ENCODE results near the gene DAD1.
A peak's percentile ranks its signal among the peaks of the same experiment; 100 is the strongest.
"Not testable (repeated sequence)": the region's sequence is repeated elsewhere in the genome, so short reads cannot be mapped to it uniquely, and the experiment has no call there.

Gene DAD1

DNA sequence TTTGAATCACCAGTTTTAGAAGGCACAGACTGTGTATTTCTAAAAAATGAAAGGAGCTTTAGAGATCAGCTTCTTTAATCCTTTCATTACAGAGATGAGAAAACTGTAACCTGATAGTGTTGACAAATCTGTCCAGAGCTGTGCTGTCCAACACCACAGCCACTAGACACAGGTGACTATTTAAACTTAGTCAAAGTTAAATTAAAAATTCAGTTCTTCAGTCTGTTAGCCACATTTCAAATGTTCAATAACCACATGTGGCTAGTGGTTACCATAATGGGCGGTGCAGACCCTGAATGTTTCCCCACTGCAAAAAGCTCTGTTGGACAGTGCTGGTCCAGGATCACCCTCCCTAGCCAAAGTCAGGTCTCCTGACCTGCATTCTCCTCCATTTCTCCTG lies 21.6 kb downstream of the DAD1 start:
- DNase-seq (ENCODE audit: low spot score): no peak

DNA sequence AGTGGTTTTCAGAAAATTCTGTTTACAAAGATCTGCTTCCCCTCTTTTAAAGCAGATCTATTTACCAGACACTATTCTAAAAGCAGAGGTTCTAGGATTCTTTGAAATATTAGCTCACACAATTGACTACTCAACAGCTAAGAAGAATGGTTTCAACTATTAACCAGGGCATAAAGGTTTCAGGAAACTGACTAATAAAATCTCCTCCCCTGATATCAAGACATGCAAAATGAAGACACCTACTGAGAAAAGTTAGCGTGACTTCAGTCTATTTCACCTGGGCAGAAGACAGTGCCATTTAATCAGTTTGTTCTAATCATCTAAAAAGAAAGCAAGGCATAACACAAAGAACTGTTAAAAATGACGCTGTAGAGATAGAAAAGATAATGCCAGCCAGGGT lies 22.2 kb downstream of the DAD1 start:
- no peak for DNase-seq (ENCODE audit: low spot score)

GRCh38 chr14:22566266-22566665 lies 22.8 kb downstream of the DAD1 start:
- not testable (repeated sequence) for DNase-seq (ENCODE audit: low spot score)

DNA sequence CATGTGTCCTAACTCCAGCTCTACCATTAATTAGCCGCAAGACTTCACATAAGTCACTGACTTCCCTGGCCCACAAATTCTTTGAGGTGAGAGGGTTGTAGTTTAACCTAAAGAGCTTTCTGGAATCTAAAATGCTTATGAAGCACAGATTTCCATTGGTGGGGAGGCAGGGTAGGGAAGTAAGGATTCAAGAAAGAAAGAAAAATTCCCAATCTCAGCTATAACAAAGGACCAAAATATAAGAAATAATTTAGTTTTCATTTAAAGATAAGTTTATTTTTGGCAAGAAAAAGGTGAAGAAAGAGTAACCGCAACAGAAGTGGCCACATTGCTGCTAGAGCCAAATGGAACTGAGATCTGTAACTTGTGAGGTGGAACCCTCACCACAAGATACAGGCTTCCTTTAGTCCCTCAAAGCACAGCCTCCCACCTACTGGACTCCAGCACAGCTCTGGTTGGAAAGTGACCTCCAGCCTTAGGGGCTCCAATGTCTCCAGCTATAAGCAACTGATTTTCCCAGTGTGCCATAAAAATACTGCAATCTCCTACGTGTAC lies 23.6 kb downstream of the DAD1 start:
- no peak for DNase-seq (ENCODE audit: low spot score)

DNA sequence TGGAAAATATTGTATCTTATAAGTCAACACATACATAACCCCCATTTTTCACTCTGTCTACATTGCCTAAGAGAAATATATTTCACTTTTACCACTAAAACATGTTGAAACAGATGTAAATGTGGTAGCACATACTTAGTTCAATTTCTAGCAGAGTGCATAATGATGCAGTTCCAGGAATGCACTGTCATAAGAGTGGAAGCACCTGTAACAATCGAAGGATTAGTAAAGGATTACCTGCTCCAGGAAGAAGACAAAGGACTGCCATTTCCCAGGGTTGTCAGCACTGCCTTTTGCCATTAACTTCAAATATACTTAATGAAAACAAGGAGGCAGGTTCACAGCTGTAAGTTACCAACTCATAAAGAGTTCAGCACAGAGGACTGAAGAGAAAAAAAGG lies 24.6 kb downstream of the DAD1 start:
- DNase-seq (ENCODE audit: low spot score): no peak

GRCh38 chr14:22563987-22564386 lies 25.0 kb downstream of the DAD1 start:
- no peak for DNase-seq (ENCODE audit: low spot score)

- DNase-seq (ENCODE audit: low spot score): no peak
Observed at GRCh38 chr14:22561661-22562579, 27.1 kb downstream of the DAD1 start.

DNA sequence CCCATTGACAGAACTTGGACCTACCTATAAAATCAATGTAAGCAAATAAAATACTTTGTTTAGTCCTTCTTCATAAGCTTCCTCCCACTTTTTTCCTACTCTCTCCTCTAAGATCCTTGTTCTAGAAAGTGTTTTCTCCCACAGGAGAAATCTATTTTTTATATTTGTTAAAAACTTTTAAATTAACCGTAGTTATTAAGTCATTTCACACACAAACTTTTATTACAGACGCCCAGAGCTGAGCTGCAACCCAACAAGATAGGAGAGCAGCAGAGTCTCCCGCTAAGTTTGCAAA lies 27.7 kb downstream of the DAD1 start:
- no peak for DNase-seq (ENCODE audit: low spot score)

DNA sequence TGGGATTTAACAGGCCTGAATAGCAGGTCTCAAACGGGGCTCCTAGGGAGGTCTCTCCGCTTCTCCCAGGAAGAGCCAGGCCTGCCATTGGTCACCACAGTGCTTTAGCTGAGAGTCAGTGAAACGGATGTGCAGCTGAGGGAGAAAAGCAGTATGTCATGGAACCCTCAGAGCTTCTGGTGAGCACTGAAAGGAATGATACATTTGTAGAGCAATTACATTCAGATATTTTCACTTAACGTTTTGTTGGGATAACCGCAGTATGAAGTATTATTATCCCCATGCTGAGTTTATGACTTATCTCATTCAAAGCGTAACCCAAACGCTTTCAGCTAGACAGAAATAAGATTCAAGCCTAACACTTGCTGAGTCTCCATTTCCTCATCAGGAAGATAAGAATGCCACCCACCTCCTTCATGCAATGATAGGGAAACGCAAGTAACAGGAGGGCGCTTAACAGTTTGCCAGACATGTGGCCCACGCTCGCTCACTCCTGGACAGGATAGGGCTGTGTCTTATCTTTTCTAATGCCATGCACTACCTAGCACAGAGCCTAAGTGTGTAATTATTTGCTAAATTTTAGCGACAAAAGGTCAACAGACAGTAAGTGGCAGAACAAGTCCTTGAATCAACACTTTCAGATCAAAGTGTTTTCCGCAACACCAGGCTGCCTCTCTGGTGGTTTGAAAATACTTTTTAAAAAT lies 28.2 kb downstream of the DAD1 start:
- DNase-seq (ENCODE audit: low spot score): no peak

GRCh38 chr14:22559041-22559440 lies 30.0 kb downstream of the DAD1 start:
- no peak for DNase-seq (ENCODE audit: low spot score)

- no peak for DNase-seq (ENCODE audit: low spot score)
Observed at GRCh38 chr14:22558221-22558913, 30.7 kb downstream of the DAD1 start.

GRCh38 chr14:22557846-22558220 lies 31.2 kb downstream of the DAD1 start:
- no peak for DNase-seq (ENCODE audit: low spot score)

DNA sequence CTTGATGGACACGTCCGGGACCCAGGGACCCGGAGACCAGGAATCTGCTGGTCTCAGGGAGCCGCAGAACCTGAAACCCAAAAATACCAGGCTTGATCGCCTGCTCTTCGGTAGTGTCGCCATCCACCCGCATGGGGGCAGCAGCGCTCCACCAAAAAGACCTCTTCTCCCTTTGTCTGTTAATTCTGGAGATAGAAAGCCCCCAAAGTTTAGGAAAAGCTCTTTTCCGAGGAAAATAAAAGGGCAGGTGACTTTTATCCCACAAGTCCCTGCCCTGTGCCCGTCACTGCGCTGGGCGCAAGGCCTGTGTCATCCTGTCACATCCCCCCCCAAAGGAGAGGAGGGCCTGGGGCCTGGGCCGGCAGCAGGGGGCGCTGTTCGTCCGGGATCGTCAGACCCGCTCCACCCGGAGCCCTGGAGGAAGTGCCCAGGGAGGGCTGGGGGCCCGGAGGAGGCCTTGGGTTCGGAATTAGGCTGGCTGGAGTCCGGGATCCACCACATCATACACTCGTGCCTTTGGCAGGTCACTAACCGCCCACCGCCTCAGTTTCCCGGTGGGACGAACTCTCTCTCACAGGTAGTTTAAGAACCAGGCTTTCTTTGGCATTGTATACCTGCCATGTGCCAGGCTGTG lies 31.9 kb downstream of the DAD1 start:
- peak; percentile 91 for DNase-seq (ENCODE audit: low spot score)

GRCh38 chr14:22556021-22556989 lies 32.7 kb downstream of the DAD1 start:
- DNase-seq (ENCODE audit: low spot score): peak; percentile 28

- no peak for DNase-seq (ENCODE audit: low spot score)
Observed at GRCh38 chr14:22555384-22556011, 33.5 kb downstream of the DAD1 start.

DNA sequence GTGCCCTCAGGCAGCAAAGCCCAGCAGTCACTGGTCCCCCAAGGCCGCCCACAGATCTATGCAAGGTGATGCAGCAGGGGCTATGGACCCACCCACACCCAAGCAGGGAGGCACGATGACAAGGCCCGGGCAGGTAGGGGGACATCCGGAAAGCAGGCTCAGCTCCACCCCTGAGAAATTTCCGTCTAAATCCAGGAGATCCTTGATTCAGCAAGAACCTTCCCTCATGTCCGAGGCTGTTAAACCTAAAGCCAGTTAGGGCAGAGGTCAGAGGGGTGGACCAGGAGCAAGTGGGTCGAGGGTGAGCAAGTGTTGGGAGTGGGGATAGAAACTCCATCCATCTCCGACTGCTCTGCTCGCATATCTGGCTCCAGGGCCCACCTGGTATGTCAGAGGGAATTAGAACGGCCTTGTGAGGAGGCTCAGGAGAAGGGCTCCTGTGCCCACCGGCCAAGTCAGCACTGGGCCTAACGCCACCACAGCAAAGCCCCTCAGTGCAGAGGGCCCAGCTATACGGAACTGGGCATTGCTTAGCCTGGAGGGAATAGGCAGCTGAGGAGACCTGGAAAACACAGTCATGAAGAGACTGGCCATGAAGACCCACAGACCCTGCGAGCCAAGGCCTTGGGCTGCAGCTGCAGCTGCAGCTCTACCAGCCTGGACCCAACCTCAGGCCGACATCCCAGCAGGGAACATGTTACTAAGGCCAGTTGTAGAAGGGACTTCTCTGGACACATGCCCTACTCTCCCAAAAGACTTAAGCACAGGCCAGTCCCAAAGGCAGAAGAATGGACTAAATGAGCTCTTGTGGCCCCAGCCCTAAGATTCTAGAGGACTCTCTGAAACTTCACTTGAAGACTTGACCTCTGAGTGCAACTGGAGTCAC lies 34.3 kb downstream of the DAD1 start:
- no peak for DNase-seq (ENCODE audit: low spot score)

DNA sequence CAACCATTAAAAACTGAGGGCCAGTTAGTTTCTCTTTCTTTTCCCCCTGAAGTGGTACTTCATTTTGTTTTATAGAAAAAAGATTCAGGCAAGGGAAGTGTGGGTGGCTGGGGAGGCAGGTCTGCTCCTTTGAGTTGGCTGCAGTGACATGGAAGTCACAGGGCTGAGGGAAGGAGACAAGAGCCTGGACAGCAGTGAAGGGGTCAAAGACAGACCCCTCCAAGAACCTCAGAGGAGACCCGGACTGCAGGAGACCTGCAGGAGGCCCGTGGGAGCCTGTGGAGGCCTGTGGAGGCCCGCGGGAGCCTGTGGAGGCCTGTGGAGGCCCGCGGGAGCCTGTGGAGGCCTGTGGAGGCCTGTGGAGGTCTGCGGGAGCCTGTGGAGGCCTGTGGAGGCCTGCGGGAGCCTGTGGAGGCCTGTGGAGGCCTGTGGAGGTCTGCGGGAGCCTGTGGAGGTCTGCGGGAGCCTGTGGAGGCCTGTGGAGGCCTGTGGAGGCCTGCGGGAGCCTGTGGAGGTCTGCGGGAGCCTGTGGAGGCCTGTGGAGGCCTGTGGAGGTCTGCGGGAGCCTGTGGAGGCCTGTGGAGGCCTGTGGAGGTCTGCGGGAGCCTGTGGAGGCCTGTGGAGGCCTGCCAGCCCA lies 35.0 kb downstream of the DAD1 start:
- not testable (repeated sequence) for DNase-seq (ENCODE audit: low spot score)

- no peak for DNase-seq (ENCODE audit: low spot score)
Observed at GRCh38 chr14:22553445-22553844, 35.6 kb downstream of the DAD1 start.

DNA sequence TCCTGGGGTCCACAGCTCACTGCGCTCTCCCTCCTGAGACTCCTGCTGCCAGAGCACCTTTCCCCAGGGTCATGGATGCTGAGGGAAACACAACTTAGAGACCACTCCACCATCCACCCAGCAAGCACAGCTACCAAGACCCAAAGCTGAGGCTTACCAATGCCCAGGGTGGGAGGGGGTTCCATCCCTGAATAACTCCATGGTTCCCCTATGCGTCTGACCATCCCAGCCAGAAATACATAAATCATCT lies 36.3 kb downstream of the DAD1 start:
- DNase-seq (ENCODE audit: low spot score): no peak
